H1 (cell line): ENCODE data around the gene SYNCRIP. TPM values are rescaled to one million over a fixed set of nuclear protein-coding genes. Genes with fewer than 3 reads are reported as not detected.

Experiments used
- ASH2L ChIP-seq: fragments of 200-600, 300-600 bp; sonication (generic); IDR thresholded peaks from one replicate; pipeline ENCODE4 v1.7.1; 2017; ENCODE audit warnings: low read length
- ATF2 ChIP-seq: IDR thresholded peaks from 2 replicates; pipeline ENCODE4 v1.6.1; 2012; ENCODE audit warnings: low read length, inconsistent platforms
- BRCA1 ChIP-seq: IDR thresholded peaks from 2 replicates; pipeline ENCODE4 v1.6.1; 2012; ENCODE audit warnings: low read depth, low read length, improper control_type of control experiment
- CEBPB ChIP-seq: IDR thresholded peaks from 2 replicates; pipeline ENCODE4 v1.6.1; 2012; ENCODE audit warnings: low read depth, low read length
- HDAC2 ChIP-seq, 2 experiments: fragments of 300-600 bp in 1 of 2; sonication (generic) in 1 of 2; IDR thresholded peaks; 2 replicates each; pipeline ENCODE4 v1.6.1; 2011 to 2012; ENCODE audit warnings: low read depth in 2 of 2, low read length in 2 of 2, mild to moderate bottlenecking in 2 of 2, moderate library complexity in 2 of 2, borderline replicate concordance in 1 of 2, inconsistent platforms in 1 of 2
- HDAC6 ChIP-seq: IDR thresholded peaks from one replicate; pipeline ENCODE4 v1.7.1; 2012; ENCODE audit warnings: low read depth, mild to moderate bottlenecking, inconsistent platforms, low read length, moderate library complexity
- JUN ChIP-seq: IDR thresholded peaks from 2 replicates; pipeline ENCODE4 v1.6.1; 2011; ENCODE audit warnings: low read depth, mild to moderate bottlenecking, improper control_type of control experiment, low read length
- KDM5A ChIP-seq: fragments of 200-600 bp; IDR thresholded peaks from 2 replicates; pipeline ENCODE4 v1.7.1; 2012; ENCODE audit warnings: mild to moderate bottlenecking, low read length, inconsistent platforms, mixed read lengths
- NANOG ChIP-seq: IDR thresholded peaks from 2 replicates; pipeline ENCODE4 v1.6.1; 2011; ENCODE audit warnings: low read length, low read depth, mild to moderate bottlenecking, inconsistent platforms; ENCODE audit not compliant: insufficient read depth, poor library complexity, severe bottlenecking
- PHF8 ChIP-seq: fragments of 200-600 bp; sonication (generic); conservative IDR thresholded peaks from 2 replicates; pipeline ENCODE4 v1.7.1; 2012; ENCODE audit warnings: low read depth, mild to moderate bottlenecking, inconsistent platforms, low read length, moderate library complexity
- POLR2AphosphoS5 ChIP-seq: IDR thresholded peaks from 2 replicates; pipeline ENCODE4 v1.6.1; 2011; ENCODE audit warnings: low read depth, low read length
- POU5F1 ChIP-seq: IDR thresholded peaks from 2 replicates; pipeline ENCODE4 v1.6.1; 2011; ENCODE audit warnings: low read depth, mild to moderate bottlenecking, low read length, moderate library complexity
- SIRT6 ChIP-seq: IDR thresholded peaks from one replicate; pipeline ENCODE4 v1.7.1; 2012; ENCODE audit warnings: low read length, inconsistent platforms
- SP1 ChIP-seq: IDR thresholded peaks from 2 replicates; pipeline ENCODE4 v1.6.1; 2011; ENCODE audit warnings: low read depth, low read length
- TAF1 ChIP-seq: IDR thresholded peaks from 2 replicates; pipeline ENCODE4 v1.6.1; 2011; ENCODE audit warnings: mild to moderate bottlenecking, low read depth, low read length
- TBP ChIP-seq: IDR thresholded peaks from 2 replicates; pipeline ENCODE4 v1.6.1; 2011; ENCODE audit warnings: low read depth, low read length, improper control_type of control experiment
- polyA plus RNA-seq, 7 experiments: library from polyadenylated mRNA; depleted of rRNA in 3 of 7; stranded (reverse) in 5 of 7; unstranded in 2 of 7; fragments of >200 nt in 5 of 7; fragments of 200-250 nt in 2 of 7; gene quantifications; 1 replicate in 5 of 7; 2 replicates in 1 of 7; 4 replicates in 1 of 7; pipeline versions ENCODE4 v1.2.1 to v1.2.3, GENCODE V29; 2011 to 2013; ENCODE audit warnings: missing spikeins in 2 of 7, mixed read lengths in 2 of 7
- total RNA-seq: library from RNA; stranded (reverse); fragmentation: NEBNext Ultra II Directional; extraction: Animal tissue kit (Norgen Biotek cat#: 25700); gene quantifications from 2 replicates; pipeline ENCODE4 v1.2.1, GENCODE V29; 2021

Gene SYNCRIP
- total and polyA plus RNA-seq, 2 of the 8 experiments (the other 6 are each of a cell fraction or from before 2014, with no cell fraction given), result 16.8 to 219 TPM

GRCh38 chr6:85669735-85670194 lies 27.1 kb upstream of the SYNCRIP start (continued):
- no peak for TF ChIP-seq ATF2
- peak; percentile 66; the same call in 1 of the 2 replicates for TF ChIP-seq POLR2AphosphoS5
- peak; percentile 69 for TF ChIP-seq POU5F1
- TF ChIP-seq JUN, result peak; percentile 35; the same call in 1 of the 2 replicates
- TF ChIP-seq PHF8, result no peak
- TF ChIP-seq HDAC2 (IDR thresholded peaks at IDR 0.05; ENCODE audit: borderline replicate concordance in 1 of 2, low read depth in 2 of 2, low read length in 2 of 2), result no peak
- no peak for TF ChIP-seq TAF1
- no peak for TF ChIP-seq CEBPB
- TF ChIP-seq ASH2L, result no peak
- TF ChIP-seq NANOG, result peak; percentile 84
- TF ChIP-seq HDAC6, result no peak
- TF ChIP-seq KDM5A, result no peak
- no peak for TF ChIP-seq BRCA1
- no peak for TF ChIP-seq TBP
- TF ChIP-seq SIRT6, result no peak
- peak; percentile 46; the same call in 1 of the 2 replicates for TF ChIP-seq SP1
